HCT116 (cell line): ENCODE data around the gene BTNL8. TPM values are rescaled to one million over a fixed set of nuclear protein-coding genes. Genes with fewer than 3 reads are reported as not detected.

ENCODE experiments used
- ATAC-seq: fragments of 200-7000 bp; cut with Tn5 transposase; 2 replicates; pipeline ENCODE4 v1.9.1; 2020; ENCODE audit warnings: mild to moderate bottlenecking, moderate library complexity
- BruUV-seq: library from RNA; stranded (reverse); fragments of 400-500 nt; replicated peaks from 2 replicates; lab custom pipeline; 2021; lab: Mats Ljungman, UMichigan
- CTCF ChIA-PET: fragments of 300-600 bp; sonication (Branson Sonifier 250); formaldehyde crosslinking; loops from one replicate; lab custom pipeline; 2021; ENCODE audit warnings: antibody characterized with exemption; lab: Charles Lee
- POLR2A ChIA-PET: fragments of 300-600, 350-600 bp; sonication (Branson Sonifier 250); formaldehyde crosslinking; loops from one replicate; lab custom pipeline; 2021; ENCODE audit warnings: antibody characterized with exemption; lab: Charles Lee
- RAD21 ChIA-PET, 2 experiments: fragments of 300-600 bp; sonication (Branson Sonifier 250); formaldehyde crosslinking; loops; one replicate each; lab custom pipeline; 2023; ENCODE audit warnings: low total read pairs in 2 of 2; ENCODE audit not compliant: uncharacterized antibody in 2 of 2, unreplicated experiment in 2 of 2, low non-redundant PET in 1 of 2; lab: Charles Lee
- DNase-seq: peaks from one replicate; pipeline ENCODE4 v3.0.0-alpha.2; 2010; ENCODE audit warnings: low read depth, low spot score
- H2AFZ ChIP-seq: fragments of 200-600 bp; shearing (Covaris generic), sonication (generic); 2 replicates; pipeline ENCODE4 v1.6.1; 2017; ENCODE audit warnings: low read depth, mixed run types, mixed read lengths, antibody characterized with exemption, low read length; ENCODE audit not compliant: poor library complexity, severe bottlenecking
- H3K27ac ChIP-seq: 2 replicates; pipeline ENCODE4 v1.5.1; 2012; ENCODE audit warnings: low read depth, low read length
- H3K27me3 ChIP-seq: fragments of 200-600 bp; sonication (generic); 2 replicates; pipeline ENCODE4 v1.6.1; 2016; ENCODE audit warnings: mixed run types, low read length, mixed read lengths; ENCODE audit not compliant: insufficient read depth
- H3K36me3 ChIP-seq, 2 experiments: fragments of 200-500 bp in 1 of 2; fragments of 200-600 bp in 1 of 2; sonication (Bioruptor generic) in 1 of 2; sonication (generic) in 1 of 2; 2 replicates each; pipeline versions ENCODE4 v1.5.1 to v1.6.1; 2014 to 2016; ENCODE audit warnings: low read length in 2 of 2, inconsistent platforms in 1 of 2, mixed read lengths in 1 of 2, mixed run types in 1 of 2; ENCODE audit not compliant: insufficient read depth in 2 of 2, control insufficient read depth in 1 of 2
- H3K4me1 ChIP-seq, 2 experiments: fragments of 200-600 bp in 1 of 2; sonication (generic) in 1 of 2; 2 replicates each; pipeline versions ENCODE4 v1.5.1 to v1.6.1; 2012 to 2017; ENCODE audit warnings: low read length in 2 of 2, inconsistent platforms in 1 of 2, mild to moderate bottlenecking in 1 of 2, mixed read lengths in 1 of 2, mixed run types in 1 of 2, moderate library complexity in 1 of 2; ENCODE audit not compliant: insufficient read depth in 2 of 2, control insufficient read depth in 1 of 2
- H3K4me2 ChIP-seq: fragments of 200-600 bp; sonication (generic); 2 replicates; pipeline ENCODE4 v1.6.1; 2017; ENCODE audit warnings: mixed run types, low read length, mixed read lengths
- H3K4me3 ChIP-seq, 2 experiments: fragments of 200-600 bp in 1 of 2; sonication (generic) in 1 of 2; replicated peaks in 1 of 2; 2 replicates each; pipeline ENCODE4 v1.5.1; 2011 to 2016; ENCODE audit warnings: low read length in 2 of 2, control low read depth in 1 of 2, low read depth in 1 of 2, mild to moderate bottlenecking in 1 of 2, mixed read lengths in 1 of 2, mixed run types in 1 of 2
- H3K79me2 ChIP-seq: fragments of 200-600 bp; sonication (generic); 2 replicates; pipeline ENCODE4 v1.6.1; 2017; ENCODE audit warnings: mild to moderate bottlenecking, mixed run types, low read length, moderate library complexity, mixed read lengths; ENCODE audit not compliant: insufficient read depth
- H3K9ac ChIP-seq: fragments of 200-600 bp; sonication (generic); 2 replicates; pipeline ENCODE4 v1.6.1; 2016; ENCODE audit warnings: low read length, mixed read lengths
- H3K9me2 ChIP-seq: fragments of 200-600 bp; sonication (generic), shearing (Covaris generic); 2 replicates; pipeline ENCODE4 v1.6.1; 2017; ENCODE audit warnings: mixed run types, mild to moderate bottlenecking, moderate library complexity; ENCODE audit not compliant: insufficient read depth
- H3K9me3 ChIP-seq, 2 experiments: fragments of 200-500 bp in 1 of 2; fragments of 200-600 bp in 1 of 2; sonication (Bioruptor generic) in 1 of 2; sonication (generic) in 1 of 2; 2 replicates each; pipeline ENCODE4 v1.6.1; 2014 to 2017; ENCODE audit warnings: low read length in 2 of 2, mixed read lengths in 2 of 2, inconsistent platforms in 1 of 2, low read depth in 1 of 2, mild to moderate bottlenecking in 1 of 2, mixed run types in 1 of 2, moderate library complexity in 1 of 2; ENCODE audit not compliant: control insufficient read depth in 1 of 2, insufficient read depth in 1 of 2
- H4K20me1 ChIP-seq: fragments of 200-600 bp; sonication (generic), shearing (Covaris generic); 2 replicates; pipeline ENCODE4 v1.6.1; 2017; ENCODE audit warnings: mixed run types, mild to moderate bottlenecking, moderate library complexity; ENCODE audit not compliant: insufficient read depth
- CBX3 ChIP-seq: IDR thresholded peaks from 2 replicates; pipeline ENCODE4 v1.6.1; 2012; ENCODE audit warnings: low read depth
- ELF1 ChIP-seq: IDR thresholded peaks from 2 replicates; pipeline ENCODE4 v1.6.1; 2012; ENCODE audit warnings: low read depth, borderline replicate concordance
- EZH2 ChIP-seq: fragments of 200-600 bp; sonication (generic); IDR thresholded peaks from 2 replicates; pipeline ENCODE4 v1.6.1; 2017; ENCODE audit warnings: antibody characterized with exemption, mixed run types
- EZH2phosphoT487 ChIP-seq: fragments of 200-600 bp; IDR thresholded peaks from 2 replicates; pipeline ENCODE4 v1.6.1; 2018; ENCODE audit warnings: antibody characterized with exemption, borderline replicate concordance
- JUND ChIP-seq: IDR thresholded peaks from 2 replicates; pipeline ENCODE4 v1.6.1; 2012
- RAD21 ChIP-seq: IDR thresholded peaks from 2 replicates; pipeline ENCODE4 v1.6.1; 2012; ENCODE audit warnings: low read depth, mild to moderate bottlenecking
- SIN3A ChIP-seq: IDR thresholded peaks from 2 replicates; pipeline ENCODE4 v1.6.1; 2012; ENCODE audit warnings: low read depth
- SP1 ChIP-seq: IDR thresholded peaks from 2 replicates; pipeline ENCODE4 v1.6.1; 2012; ENCODE audit warnings: low read depth
- SRF ChIP-seq: IDR thresholded peaks from 2 replicates; pipeline ENCODE4 v1.6.1; 2012; ENCODE audit warnings: low read depth
- TCF7L2 ChIP-seq: IDR thresholded peaks from 2 replicates; pipeline ENCODE4 v1.7.0; 2011; ENCODE audit warnings: borderline replicate concordance, inconsistent platforms; ENCODE audit not compliant: insufficient read depth, insufficient read length; ENCODE audit errors: extremely low read depth
- YY1 ChIP-seq: IDR thresholded peaks from 2 replicates; pipeline ENCODE4 v1.6.1; 2011; ENCODE audit warnings: low read length, low read depth, moderate library complexity, mild to moderate bottlenecking; ENCODE audit not compliant: insufficient replicate concordance; ENCODE audit errors: extremely low read depth
- ZNF274 ChIP-seq: fragments of 200-500 bp; sonication (Bioruptor generic); IDR thresholded peaks from 2 replicates; pipeline ENCODE4 v1.6.1; 2014; ENCODE audit warnings: mild to moderate bottlenecking, low read depth, low read length, inconsistent platforms
- intact Hi-C: fragments of 100-400 bp; cut with micrococcal nuclease; formaldehyde crosslinking; loops from 2 replicates; pipeline ENCODE4 v1.10.0; 2022
- total RNA-seq: library from RNA; stranded (reverse); gene quantifications from one replicate; pipeline ENCODE4 v1.2.1, GENCODE V29; 2021; ENCODE audit not compliant: unreplicated experiment
- TF ChIP-seq, protein P1 (sequence below): IDR thresholded peaks from 2 replicates; pipeline ENCODE4 v1.6.1; 2012; ENCODE audit warnings: low read depth
- TF ChIP-seq, protein P2 (sequence below): IDR thresholded peaks from 2 replicates; pipeline ENCODE4 v1.6.1; 2012

The BTNL8 gene
- total RNA-seq, 1 experiment from 2014 or later = not detected

DNA sequence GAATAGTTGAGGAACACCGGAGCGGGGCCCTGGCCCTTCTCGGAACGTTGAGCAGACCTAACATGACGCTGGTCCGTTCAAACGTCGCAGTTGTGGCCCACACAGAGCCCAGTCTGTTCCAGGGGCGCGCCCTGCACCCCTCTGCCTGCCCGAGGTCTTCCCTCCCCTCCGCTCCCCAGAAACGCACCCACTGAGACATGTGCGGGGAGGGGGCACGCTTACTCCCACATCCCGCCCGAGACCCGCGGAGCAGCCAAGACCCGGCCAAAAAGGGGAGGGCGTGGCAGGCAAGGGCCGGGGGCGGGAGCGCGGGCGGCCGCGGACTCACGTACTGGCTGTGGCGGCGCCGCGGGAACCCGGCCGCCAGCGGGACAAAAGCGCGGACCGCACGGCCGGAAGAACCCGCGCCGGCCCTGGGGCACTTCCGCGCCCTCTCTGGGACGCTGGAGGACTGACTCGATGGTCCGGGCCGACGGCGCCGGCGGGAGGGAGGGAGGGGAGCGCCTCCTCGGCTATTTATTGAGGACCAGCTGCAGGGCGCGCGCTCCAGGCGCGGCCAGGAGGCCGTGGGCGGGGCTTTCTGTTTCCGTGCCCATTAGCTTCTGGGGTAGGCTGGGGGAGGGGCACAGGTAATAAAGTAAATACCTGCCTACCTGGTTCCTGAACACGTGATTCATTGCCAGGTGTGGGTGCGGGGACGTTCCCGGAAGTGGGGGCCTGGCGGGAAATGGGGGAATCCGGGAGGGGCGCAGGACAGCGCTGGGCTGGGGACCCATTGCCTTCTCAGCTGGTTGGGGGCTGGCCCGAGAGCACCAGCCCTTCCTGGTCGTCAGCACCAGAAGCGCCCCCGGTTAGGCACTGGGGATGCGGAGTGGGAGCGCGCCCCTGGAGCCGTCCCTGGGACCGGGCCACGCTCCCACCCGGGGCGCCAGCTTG, 37.8 kb upstream of the BTNL8 start, which contains the start of gene ZFP62 (continued):
- TF ChIP-seq, protein P1, sequence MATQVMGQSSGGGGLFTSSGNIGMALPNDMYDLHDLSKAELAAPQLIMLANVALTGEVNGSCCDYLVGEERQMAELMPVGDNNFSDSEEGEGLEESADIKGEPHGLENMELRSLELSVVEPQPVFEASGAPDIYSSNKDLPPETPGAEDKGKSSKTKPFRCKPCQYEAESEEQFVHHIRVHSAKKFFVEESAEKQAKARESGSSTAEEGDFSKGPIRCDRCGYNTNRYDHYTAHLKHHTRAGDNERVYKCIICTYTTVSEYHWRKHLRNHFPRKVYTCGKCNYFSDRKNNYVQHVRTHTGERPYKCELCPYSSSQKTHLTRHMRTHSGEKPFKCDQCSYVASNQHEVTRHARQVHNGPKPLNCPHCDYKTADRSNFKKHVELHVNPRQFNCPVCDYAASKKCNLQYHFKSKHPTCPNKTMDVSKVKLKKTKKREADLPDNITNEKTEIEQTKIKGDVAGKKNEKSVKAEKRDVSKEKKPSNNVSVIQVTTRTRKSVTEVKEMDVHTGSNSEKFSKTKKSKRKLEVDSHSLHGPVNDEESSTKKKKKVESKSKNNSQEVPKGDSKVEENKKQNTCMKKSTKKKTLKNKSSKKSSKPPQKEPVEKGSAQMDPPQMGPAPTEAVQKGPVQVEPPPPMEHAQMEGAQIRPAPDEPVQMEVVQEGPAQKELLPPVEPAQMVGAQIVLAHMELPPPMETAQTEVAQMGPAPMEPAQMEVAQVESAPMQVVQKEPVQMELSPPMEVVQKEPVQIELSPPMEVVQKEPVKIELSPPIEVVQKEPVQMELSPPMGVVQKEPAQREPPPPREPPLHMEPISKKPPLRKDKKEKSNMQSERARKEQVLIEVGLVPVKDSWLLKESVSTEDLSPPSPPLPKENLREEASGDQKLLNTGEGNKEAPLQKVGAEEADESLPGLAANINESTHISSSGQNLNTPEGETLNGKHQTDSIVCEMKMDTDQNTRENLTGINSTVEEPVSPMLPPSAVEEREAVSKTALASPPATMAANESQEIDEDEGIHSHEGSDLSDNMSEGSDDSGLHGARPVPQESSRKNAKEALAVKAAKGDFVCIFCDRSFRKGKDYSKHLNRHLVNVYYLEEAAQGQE = no peak
- TF ChIP-seq ZNF274 = no peak
- TF ChIP-seq SRF = 0 out of 2 replicates have a peak, but pooled peaks have one; percentile 49
- TF ChIP-seq EZH2phosphoT487 = no peak
- no peak for TF ChIP-seq RAD21
- TF ChIP-seq EZH2 = no peak

DNA sequence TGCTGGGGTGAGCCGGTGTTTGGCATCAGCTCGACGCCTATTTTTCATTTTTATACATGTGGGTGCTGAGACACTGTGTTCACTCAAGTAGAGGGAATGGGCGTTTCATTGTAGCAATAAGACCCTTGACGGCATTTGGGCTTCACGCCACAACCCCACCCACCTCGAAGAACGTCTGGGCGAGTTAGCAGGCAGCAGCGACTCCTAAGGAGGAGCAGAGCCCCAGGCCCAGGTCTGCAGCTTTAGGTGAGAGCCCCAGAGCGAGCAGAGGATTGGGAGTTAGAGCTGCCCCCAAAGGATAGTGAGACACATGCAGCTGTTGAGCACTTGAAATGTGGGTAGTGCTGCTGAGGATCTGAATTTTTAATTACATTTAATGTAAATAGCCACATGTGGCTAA, 36.3 kb upstream of the BTNL8 start:
- intact Hi-C loops = loop anchor here (5.0 kb wide), 1 partner anchor 310 kb away; no protein-coding TSS in a partner anchor
- H3K27ac ChIP-seq = no peak overlapping the region
- no peaks in the 10 kb centered on the region for H4K20me1 ChIP-seq
- H3K4me2 ChIP-seq = no peak overlapping the region
- POLR2A ChIA-PET = no interaction called here
- no peak for DNase-seq
- peaks cover 2 to 14% of the 10 kb centered on the region in 2 experiments; a peak in 2 of 4 replicates for H3K4me1 ChIP-seq
- CTCF ChIA-PET = no interaction called here
- H3K36me3 ChIP-seq = peaks cover 0 to 10% of the 10 kb centered on the region in 2 experiments; a peak in 1 of 4 replicates
- H2AFZ ChIP-seq = no peak overlapping the region
- H3K9ac ChIP-seq = no peak overlapping the region
- peaks cover 23% of the 10 kb centered on the region for H3K79me2 ChIP-seq
- no peaks in the 10 kb centered on the region for H3K9me2 ChIP-seq
- H3K4me3 ChIP-seq = no peak overlapping the region
- RAD21 ChIA-PET = no interaction called here
- H3K9me3 ChIP-seq = no peaks in the 10 kb centered on the region
- no peaks in the 10 kb centered on the region for H3K27me3 ChIP-seq
- no TSS peak for BruUV-seq
- ATAC-seq = no peak
- TF ChIP-seq JUND (no peak), TCF7L2 (no peak), ZNF274 (no peak), YY1 (no peak), ELF1 (no peak), EZH2 (no peak), SIN3A (no peak), CBX3 (no peak), SP1 (no peak)
- TF ChIP-seq, protein P2, sequence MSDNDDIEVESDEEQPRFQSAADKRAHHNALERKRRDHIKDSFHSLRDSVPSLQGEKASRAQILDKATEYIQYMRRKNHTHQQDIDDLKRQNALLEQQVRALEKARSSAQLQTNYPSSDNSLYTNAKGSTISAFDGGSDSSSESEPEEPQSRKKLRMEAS = no peak
- TF ChIP-seq, protein P1 = no peak
